Lower lobe of right lung (tissue), 1 donor: ENCODE results near the gene XPNPEP2. TPM values are rescaled to one million over a fixed set of nuclear protein-coding genes. Genes with fewer than 3 reads are reported as not detected.

Experiments
- total RNA-seq: library from RNA; stranded (reverse); fragmentation: NEBNext Ultra II Directional; extraction: Animal tissue kit (Norgen Biotek cat#: 25700); gene quantifications from one replicate; pipeline ENCODE4 v1.2.1, GENCODE V29; 2021
- donor health status: DM: no; HTN: yes; CAD: no; lungs with severe emphysema.

Gene XPNPEP2
- total RNA-seq, 1 donor from 2014 or later: 2.9 TPM

Other genes with a start within 250 kb of the XPNPEP2 start
- 23.2 TPM for gene SMARCA1, start 215.5 kb upstream of the XPNPEP2 start, total RNA-seq
- 20.1 TPM for gene OCRL, start 198.7 kb upstream of the XPNPEP2 start, total RNA-seq
- gene APLN, start 84.0 kb upstream of the XPNPEP2 start, total RNA-seq: 4.2 TPM
- gene SASH3, start 41.0 kb downstream of the XPNPEP2 start, total RNA-seq: 74.9 TPM
- gene ZDHHC9, start 104.9 kb downstream of the XPNPEP2 start, total RNA-seq: 36.1 TPM
- gene UTP14A, start 167.2 kb downstream of the XPNPEP2 start, total RNA-seq: 15.0 TPM
- gene BCORL1, start 243.7 kb downstream of the XPNPEP2 start, total RNA-seq: 13.6 TPM